GM19099 (cell line): ENCODE results near the gene D2HGDH.

ENCODE experiments used
- POLR2A ChIP-seq: IDR thresholded peaks from 3 replicates; pipeline ENCODE4 v1.6.1; 2011; ENCODE audit warnings: low read depth; ENCODE audit not compliant: insufficient read length; ENCODE audit errors: extremely low read depth

D2HGDH gene

GRCh38 chr2:241795021-241795999 lies 60.9 kb downstream of the D2HGDH start:
- TF ChIP-seq POLR2A, result no peak

GRCh38 chr2:241796209-241796608 lies 61.8 kb downstream of the D2HGDH start:
- TF ChIP-seq POLR2A, result no peak

- TF ChIP-seq POLR2A, result no peak
These were observed 62.2 kb downstream of the D2HGDH start for GRCh38 chr2:241796610-241797138.

- TF ChIP-seq POLR2A, result no peak
These were observed 63.1 kb downstream of the D2HGDH start for GRCh38 chr2:241797441-241798080.

- no peak for TF ChIP-seq POLR2A
These were observed 63.7 kb downstream of the D2HGDH start for GRCh38 chr2:241798081-241798630.

- TF ChIP-seq POLR2A, result no peak
These were observed 64.4 kb downstream of the D2HGDH start for GRCh38 chr2:241798631-241799521.

- no peak for TF ChIP-seq POLR2A
These were observed 65.2 kb downstream of the D2HGDH start for GRCh38 chr2:241799522-241800197.

GRCh38 chr2:241801611-241802420 lies 67.4 kb downstream of the D2HGDH start:
- TF ChIP-seq POLR2A, result no peak

GRCh38 chr2:241802421-241803318 lies 68.2 kb downstream of the D2HGDH start:
- no peak for TF ChIP-seq POLR2A

- peak; percentile 51 for TF ChIP-seq POLR2A
These were observed 69.2 kb downstream of the D2HGDH start for GRCh38 chr2:241803387-241804325.

GRCh38 chr2:241804326-241805229 lies 70.1 kb downstream of the D2HGDH start:
- no peak for TF ChIP-seq POLR2A
